HG03442 (cell line): ENCODE results near the gene XKR7.
A peak's percentile ranks its signal among the peaks of the same experiment; 100 is the strongest.

Source experiments
- ATAC-seq: cut with Tn5 transposase; IDR thresholded peaks from one replicate; pipeline ENCODE4 v1.9.1; 2021; ENCODE audit warnings: mild to moderate bottlenecking, moderate library complexity; ENCODE audit not compliant: unreplicated experiment

Gene XKR7

DNA sequence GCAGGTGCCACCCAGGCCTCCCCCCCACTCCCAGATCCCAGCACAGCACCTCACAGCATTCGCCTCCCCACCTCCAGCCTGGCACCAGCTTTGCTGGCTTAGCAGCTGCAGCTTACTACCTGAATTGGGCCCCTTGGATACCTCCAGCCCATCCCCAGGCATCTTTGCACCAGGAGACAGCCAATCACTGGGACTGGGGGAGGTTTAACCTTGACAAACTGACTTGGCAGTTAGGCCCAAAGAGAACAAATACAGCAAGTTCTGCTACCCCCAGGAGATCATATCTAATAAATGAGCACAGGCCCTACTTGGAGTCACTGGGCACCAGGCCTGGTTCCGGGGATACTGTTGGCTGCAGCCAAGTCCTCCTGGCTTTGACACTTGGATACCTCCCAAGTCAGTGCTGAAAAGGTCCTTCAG lies 24.9 kb upstream of the XKR7 start:
- ATAC-seq, result no peak

DNA sequence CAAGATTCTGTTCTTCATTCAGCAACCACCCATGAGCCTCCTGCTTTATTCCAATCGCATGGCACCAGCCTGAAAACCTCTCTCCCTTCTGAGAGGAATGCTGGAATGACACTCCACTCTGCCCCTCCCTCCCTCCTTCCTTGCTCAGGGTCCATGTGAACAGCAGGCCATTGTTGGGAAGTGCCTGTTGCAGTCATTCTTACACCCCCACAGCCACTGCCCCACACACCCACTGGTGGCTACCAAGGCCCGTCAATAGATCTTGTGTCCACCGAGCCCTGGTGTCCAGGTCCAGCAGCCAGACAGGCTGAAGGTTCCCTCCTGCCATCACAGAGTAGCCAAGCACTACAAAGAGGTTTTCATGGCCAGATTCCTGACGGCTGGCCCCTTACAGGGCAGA lies 22.6 kb upstream of the XKR7 start:
- ATAC-seq, result no peak

- ATAC-seq, result no peak
Observed at GRCh38 chr20:31945785-31946184, 22.2 kb upstream of the XKR7 start.

GRCh38 chr20:31948008-31948407 lies 19.9 kb upstream of the XKR7 start:
- ATAC-seq, result no peak

DNA sequence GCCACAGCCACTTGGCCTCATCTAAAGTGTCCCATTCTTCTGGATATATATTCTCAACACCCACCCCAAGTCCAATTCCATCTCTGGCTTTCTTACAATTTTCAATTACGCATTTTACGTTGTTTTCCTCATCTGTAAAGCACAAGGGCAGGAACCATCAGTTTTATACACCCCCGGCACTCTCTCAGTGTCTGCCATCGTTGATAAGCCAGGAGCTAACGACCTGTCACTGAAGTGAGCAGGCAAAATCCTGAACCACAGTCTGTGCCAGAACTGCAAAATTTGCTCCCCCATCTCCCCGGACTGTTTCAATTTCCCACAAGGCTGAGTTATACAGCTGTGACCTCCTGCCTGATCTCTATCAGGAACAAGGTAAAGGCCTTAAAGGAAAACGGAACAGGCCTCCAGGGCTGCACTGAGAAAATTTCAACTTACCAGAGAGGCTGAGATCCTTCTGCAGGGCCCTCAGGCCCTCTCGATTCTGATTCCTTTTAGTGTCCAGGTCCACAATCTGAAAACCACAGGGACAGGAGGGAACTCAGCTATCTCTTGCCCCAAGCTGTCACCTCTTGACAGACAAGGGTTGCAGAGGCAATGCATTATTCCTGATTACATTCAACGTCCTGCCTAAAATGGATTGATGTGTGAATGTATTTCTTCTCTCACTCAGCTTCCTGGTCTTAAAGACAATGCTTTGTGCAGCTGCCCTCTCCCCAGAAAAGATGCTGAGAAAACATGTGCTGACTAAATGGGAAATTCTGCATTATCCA lies 17.9 kb upstream of the XKR7 start:
- no peak for ATAC-seq

- no peak for ATAC-seq
Observed at GRCh38 chr20:31951203-31951529, 16.8 kb upstream of the XKR7 start.

- ATAC-seq, result peak; percentile 84
Observed at GRCh38 chr20:31951530-31952453, 16.2 kb upstream of the XKR7 start, which contains the start of gene PDRG1. Gene PDRG1, minus strand, starts transcription at chr20:31952046. Its CDS starts 85 bp downstream, at chr20:31951961.

GRCh38 chr20:31953556-31954148 lies 14.3 kb upstream of the XKR7 start:
- no peak for ATAC-seq

DNA sequence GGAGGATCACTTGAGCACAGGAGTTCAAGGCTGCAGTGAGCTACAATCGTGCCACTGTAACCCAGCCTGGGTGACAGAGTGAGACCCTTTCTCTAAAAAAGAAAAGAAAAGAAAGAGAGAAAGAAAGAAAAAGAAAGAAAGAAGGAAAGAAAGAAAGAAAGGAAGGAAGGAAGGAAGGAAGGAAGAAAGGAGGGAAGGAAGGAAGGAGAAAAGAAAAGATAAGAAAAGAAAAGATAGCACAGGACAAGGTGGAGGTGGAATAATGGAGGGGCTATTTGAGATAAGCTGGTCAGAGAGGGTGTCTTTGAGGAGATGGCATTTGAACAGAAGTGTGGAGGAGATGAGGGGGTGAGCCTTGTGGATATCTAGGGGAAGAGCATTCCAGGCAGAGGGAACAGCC lies 13.5 kb upstream of the XKR7 start:
- no peak for ATAC-seq

DNA sequence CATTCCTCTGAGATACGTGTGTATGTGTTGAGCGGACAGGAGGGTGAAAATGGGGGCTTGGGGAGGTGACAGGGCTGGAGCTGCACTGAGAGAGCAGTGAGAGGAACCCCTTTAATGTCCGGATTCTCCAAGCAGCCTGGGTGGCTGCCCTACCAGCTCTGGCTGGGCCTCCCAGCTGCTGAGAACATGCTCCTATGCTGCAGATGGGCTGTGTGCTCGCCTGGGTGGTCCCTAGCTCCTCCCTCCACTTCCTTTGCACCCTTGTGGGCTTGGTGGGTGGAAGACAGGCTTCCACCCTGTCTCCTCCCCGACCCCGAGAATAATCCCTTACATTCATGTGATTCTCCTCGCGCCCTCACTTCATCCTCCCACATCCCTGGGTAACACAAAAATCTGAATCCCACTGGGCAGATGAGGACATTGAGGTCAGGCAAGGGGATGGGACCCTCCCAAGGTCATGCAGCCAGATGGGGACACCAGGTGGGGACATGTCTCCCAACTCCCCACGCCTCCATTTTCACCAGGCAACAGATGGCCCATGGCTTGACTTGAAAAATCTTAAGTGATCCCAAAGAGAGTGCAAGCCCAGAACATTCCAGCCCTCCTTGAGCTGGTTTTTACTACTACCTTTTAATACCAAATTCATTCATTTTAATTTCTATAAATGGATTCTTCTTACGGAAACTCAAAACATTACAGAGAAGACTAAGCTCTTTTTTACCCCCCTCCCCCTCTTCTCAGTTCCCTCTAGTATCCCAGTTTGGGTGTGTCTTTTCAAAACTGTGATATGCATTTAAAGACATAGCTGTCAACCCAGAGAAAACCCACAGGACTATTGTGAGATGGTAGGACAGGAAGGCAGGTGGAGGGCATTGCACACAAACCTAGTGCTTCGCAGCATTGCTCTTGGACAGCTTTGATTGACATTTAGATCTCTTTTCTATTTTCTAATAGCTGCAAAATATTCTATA lies 11.1 kb upstream of the XKR7 start:
- no peak for ATAC-seq

GRCh38 chr20:31962761-31963160 lies 5.2 kb upstream of the XKR7 start:
- ATAC-seq, result no peak

- no peak for ATAC-seq
Observed at GRCh38 chr20:31963889-31964288, 4.1 kb upstream of the XKR7 start.

- no peak for ATAC-seq
Observed at GRCh38 chr20:31966991-31967655, 828 bp upstream of the XKR7 start.

DNA sequence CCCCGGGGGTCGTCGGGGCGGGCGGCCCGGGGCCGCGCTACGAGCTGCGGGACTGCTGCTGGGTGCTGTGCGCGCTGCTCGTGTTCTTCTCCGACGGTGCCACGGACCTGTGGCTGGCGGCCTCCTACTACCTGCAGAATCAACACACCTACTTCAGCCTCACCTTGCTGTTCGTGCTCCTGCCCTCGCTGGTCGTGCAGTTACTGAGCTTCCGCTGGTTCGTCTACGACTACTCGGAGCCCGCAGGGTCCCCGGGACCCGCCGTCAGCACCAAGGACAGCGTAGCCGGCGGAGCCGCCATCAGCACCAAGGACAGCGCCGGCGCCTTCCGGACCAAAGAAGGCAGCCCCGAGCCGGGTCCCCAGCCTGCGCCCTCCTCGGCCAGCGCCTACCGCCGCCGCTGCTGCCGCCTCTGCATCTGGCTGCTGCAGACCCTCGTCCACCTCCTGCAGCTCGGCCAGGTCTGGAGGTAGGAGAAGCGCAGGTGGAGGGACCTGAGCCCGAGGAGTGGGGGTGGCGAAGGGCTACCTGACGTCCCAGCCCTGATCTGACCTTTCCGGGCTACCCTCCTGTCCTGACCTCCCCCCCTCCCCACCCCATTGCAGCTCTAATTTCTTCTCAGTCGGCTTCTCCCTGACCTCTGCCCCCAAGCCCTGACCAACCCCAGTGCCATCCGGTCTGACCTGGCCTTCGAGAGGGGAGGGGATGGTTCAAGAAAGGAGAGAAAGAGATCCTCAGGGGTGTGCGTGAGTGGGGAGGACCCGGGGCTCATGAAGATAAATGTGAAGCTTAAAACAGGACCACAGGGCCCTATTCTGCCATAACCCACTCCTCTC lies 558 bp downstream of the XKR7 start:
- no peak for ATAC-seq

DNA sequence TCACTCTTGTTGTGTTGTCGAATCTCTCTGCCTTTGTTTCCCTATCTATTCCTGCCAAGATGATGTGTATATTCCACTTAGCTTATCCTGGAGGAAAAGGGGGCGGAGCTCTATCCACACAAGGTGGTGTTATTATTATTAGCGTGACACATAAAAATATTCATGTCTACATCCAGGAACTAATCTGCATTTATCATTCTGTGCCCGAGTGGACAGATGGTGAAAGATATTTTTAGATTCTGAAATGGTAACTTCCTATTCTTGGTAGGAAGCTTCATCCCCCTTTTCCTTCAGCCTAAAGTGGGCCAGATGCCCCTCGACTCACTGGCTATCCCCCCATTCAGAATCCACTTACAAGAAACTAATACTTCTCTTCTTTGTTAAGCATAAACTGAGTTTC lies 2.0 kb downstream of the XKR7 start:
- no peak for ATAC-seq

- no peak for ATAC-seq
Observed at GRCh38 chr20:31972471-31973021, 4.6 kb downstream of the XKR7 start.

DNA sequence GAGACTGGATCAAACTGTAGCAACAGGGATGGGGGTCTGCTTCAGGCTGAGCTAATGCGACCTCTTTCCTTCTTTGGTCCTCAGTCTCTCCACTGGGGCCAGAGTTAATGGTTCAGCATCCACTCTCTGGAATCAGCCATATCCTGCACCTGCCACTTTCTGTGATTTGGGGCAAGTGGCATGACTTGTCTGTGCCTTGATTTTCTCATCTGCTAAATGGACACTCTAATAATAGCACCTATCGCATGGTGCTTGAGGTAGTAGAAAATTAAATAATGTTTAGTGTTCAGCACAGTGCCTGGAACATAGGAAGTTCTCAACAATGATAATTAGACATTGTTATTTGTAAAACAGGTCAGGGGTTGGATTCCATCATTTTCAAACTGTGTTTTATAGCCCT lies 6.3 kb downstream of the XKR7 start:
- ATAC-seq, result no peak

DNA sequence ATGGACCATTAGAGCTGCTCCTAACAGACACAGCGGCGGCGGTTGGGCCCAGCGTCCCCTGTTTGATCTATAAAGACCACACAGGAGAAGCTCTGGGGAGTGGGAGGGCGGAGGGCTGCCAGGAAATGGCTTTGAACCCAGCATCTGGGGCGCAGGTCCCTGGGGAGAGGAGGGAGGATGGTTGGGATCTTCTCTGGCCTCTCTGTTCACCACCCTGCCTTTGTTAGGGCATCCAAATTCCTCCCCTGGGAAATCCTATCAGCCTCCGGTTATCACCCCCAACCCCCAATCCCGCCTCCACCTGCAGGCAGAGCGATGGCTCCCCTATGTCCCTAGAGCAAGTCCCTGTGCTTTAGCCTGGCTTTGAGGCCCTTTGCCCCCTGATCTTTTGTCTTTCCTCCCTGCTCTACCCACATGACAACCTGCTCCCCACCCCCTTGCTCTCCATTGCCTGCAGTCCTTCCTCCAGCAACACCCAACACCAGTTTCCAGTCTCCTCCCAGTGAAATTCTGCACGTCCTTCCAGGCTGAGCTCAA lies 7.1 kb downstream of the XKR7 start:
- ATAC-seq, result no peak

- no peak for ATAC-seq
Observed at GRCh38 chr20:31975874-31976273, 7.9 kb downstream of the XKR7 start.
